Bronchial epithelial cell (primary cell): ENCODE results near the gene DOCK11. TPM values are rescaled to one million over a fixed set of nuclear protein-coding genes. Genes with fewer than 3 reads are reported as not detected.
"Not testable (repeated sequence)": the region's sequence is repeated elsewhere in the genome, so short reads cannot be mapped to it uniquely, and the experiment has no call there.

Experiments
- DNase-seq: peaks from one replicate; pipeline ENCODE4 v3.0.0-alpha.2; 2010; ENCODE audit warnings: low read depth
- FAIRE-seq: peaks from 2 replicates; lab custom pipeline; 2011; peaks lifted over from hg19 to GRCh38; lab: Jason Lieb, UNC
- H3K27me3 ChIP-seq: 2 replicates; pipeline ENCODE4 v1.5.1; 2011; ENCODE audit warnings: low read length; ENCODE audit not compliant: control insufficient read depth, insufficient read depth
- H3K36me3 ChIP-seq: 2 replicates; pipeline ENCODE4 v1.5.1; 2011; ENCODE audit warnings: low read length; ENCODE audit not compliant: control insufficient read depth, insufficient read depth
- H3K4me3 ChIP-seq: 2 replicates; pipeline ENCODE4 v1.5.1; 2011; ENCODE audit warnings: mild to moderate bottlenecking, low read depth, low read length, control low read depth
- CTCF ChIP-seq: IDR thresholded peaks from 2 replicates; pipeline ENCODE4 v1.5.1; 2011; ENCODE audit warnings: mild to moderate bottlenecking, moderate library complexity, low read length, control low read depth, inconsistent platforms; ENCODE audit not compliant: insufficient read depth, severe bottlenecking
- total RNA-seq: library from RNA; depleted of rRNA; stranded (reverse); fragments of >200 nt; gene quantifications from 2 replicates; pipeline ENCODE4 v1.2.1, GENCODE V29; 2014

The DOCK11 gene
- total RNA-seq, 1 donor from 2014 or later = 0.26 TPM

GRCh38 chrX:118468122-118468521 lies 27.5 kb upstream of the DOCK11 start:
- no peaks in the 10 kb centered on the region for H3K27me3 ChIP-seq
- no peaks in the 10 kb centered on the region for H3K36me3 ChIP-seq
- H3K4me3 ChIP-seq = no peak overlapping the region
- FAIRE-seq (no peak), DNase-seq (no peak)
- no peak for TF ChIP-seq CTCF

- not testable (repeated sequence) for FAIRE-seq
These were observed 24.8 kb upstream of the DOCK11 start for GRCh38 chrX:118470721-118471347.

GRCh38 chrX:118474586-118474985 lies 21.0 kb upstream of the DOCK11 start:
- Histone ChIP-seq H3K36me3 (no peaks in the 10 kb centered on the region), H3K4me3 (no peak overlapping the region), H3K27me3 (no peaks in the 10 kb centered on the region)
- no peak for FAIRE-seq
- no peak for TF ChIP-seq CTCF
- no peak for DNase-seq

More at GRCh38 chrX:118470721-118471347, 24.8 kb upstream of the DOCK11 start:
- DNase-seq, H3K36me3 ChIP-seq, H3K4me3 ChIP-seq, H3K27me3 ChIP-seq: not testable (repeated sequence)

- DNase-seq = no peak
- Histone ChIP-seq H3K27me3 (no peaks in the 10 kb centered on the region), H3K4me3 (no peak overlapping the region), H3K36me3 (no peaks in the 10 kb centered on the region)
- no peak for TF ChIP-seq CTCF
- peak; percentile 40 for FAIRE-seq
These were observed 19.7 kb upstream of the DOCK11 start for GRCh38 chrX:118475903-118476302.

- H3K4me3 ChIP-seq = no peak overlapping the region
- no peak for TF ChIP-seq CTCF
- H3K36me3 ChIP-seq = no peaks in the 10 kb centered on the region
- no peak for FAIRE-seq
- DNase-seq = no peak
- H3K27me3 ChIP-seq = no peaks in the 10 kb centered on the region
These were observed 15.4 kb upstream of the DOCK11 start for GRCh38 chrX:118480172-118480571.

- not testable (repeated sequence) for FAIRE-seq, DNase-seq, H3K36me3 ChIP-seq, H3K4me3 ChIP-seq, H3K27me3 ChIP-seq
These were observed 13.2 kb upstream of the DOCK11 start for GRCh38 chrX:118482384-118482783.

- H3K27me3 ChIP-seq = no peaks in the 10 kb centered on the region
- no peak overlapping the region for H3K4me3 ChIP-seq
- FAIRE-seq (no peak), DNase-seq (peak; percentile 44)
- no peaks in the 10 kb centered on the region for H3K36me3 ChIP-seq
- TF ChIP-seq CTCF = no peak
These were observed 11.3 kb upstream of the DOCK11 start for GRCh38 chrX:118484216-118484903.

- not testable (repeated sequence) for H3K36me3 ChIP-seq, DNase-seq, H3K4me3 ChIP-seq, H3K27me3 ChIP-seq
- peak; percentile 60 for FAIRE-seq
These were observed 8.9 kb upstream of the DOCK11 start for GRCh38 chrX:118486693-118487092.
